ENCODE results near the gene L3MBTL3. TPM values are rescaled to one million over a fixed set of nuclear protein-coding genes. Genes with fewer than 3 reads are reported as not detected.
A peak's percentile ranks its signal among the peaks of the same experiment; 100 is the strongest.

The L3MBTL3 gene
- total RNA-seq, 2 donors from 2014 or later = 36.6 to 45.2 TPM

GRCh38 chr6:130035211-130035610 is 16.8 kb downstream of the L3MBTL3 start:
- peak overlapping the region; percentile 79 for H3K27ac Mint-ChIP-seq
- peaks cover 35% of the 10 kb centered on the region for H3K4me1 Mint-ChIP-seq
- H3K36me3 Mint-ChIP-seq (ENCODE audit: low read depth) = peaks cover 2% of the 10 kb centered on the region
- peak overlapping the region; percentile 64 for H3K4me3 Mint-ChIP-seq
- H3K9me3 ChIP-seq (ENCODE audit: control insufficient read depth, low read length, poor library complexity, severe bottlenecking) = no peaks in the 10 kb centered on the region
- no peaks in the 10 kb centered on the region for H3K27me3 Mint-ChIP-seq
- ATAC-seq = no peak
- no peak for DNase-seq

DNA sequence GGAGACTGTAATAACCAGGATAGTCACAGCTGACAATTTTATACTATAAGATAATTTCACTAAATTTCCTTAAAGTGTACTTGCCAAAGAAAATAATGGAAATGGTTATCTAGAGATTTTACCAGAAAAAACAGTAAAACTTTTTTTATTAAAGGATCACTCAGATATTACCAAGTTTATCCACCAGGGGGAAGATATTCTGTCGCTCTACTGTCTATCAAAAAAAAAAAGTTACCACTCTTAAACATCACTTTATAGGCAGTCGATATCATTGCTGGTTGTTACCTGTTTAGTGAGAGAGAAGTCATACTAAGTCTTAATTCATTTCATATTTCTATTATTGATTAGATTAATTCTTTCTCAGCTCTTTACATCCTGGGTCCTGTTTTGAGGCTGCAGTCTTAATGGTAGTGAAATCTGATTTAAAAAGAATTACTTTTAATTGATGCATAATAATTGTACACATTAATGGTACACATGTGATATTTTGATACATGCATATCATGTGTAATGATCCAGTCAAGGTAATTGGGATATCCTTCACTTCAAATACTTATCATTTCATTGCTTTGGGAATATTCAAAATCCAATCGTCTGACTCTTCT is 18.9 kb downstream of the L3MBTL3 start:
- H3K4me1 Mint-ChIP-seq = peaks cover 45% of the 10 kb centered on the region
- peak; percentile 70 for ATAC-seq
- H3K9me3 ChIP-seq (ENCODE audit: control insufficient read depth, low read length, poor library complexity, severe bottlenecking) = no peaks in the 10 kb centered on the region
- no peak for DNase-seq
- no peak overlapping the region for H3K4me3 Mint-ChIP-seq
- H3K27me3 Mint-ChIP-seq = no peaks in the 10 kb centered on the region
- peaks cover 2% of the 10 kb centered on the region for H3K36me3 Mint-ChIP-seq (ENCODE audit: low read depth)
- no peak overlapping the region for H3K27ac Mint-ChIP-seq

DNA sequence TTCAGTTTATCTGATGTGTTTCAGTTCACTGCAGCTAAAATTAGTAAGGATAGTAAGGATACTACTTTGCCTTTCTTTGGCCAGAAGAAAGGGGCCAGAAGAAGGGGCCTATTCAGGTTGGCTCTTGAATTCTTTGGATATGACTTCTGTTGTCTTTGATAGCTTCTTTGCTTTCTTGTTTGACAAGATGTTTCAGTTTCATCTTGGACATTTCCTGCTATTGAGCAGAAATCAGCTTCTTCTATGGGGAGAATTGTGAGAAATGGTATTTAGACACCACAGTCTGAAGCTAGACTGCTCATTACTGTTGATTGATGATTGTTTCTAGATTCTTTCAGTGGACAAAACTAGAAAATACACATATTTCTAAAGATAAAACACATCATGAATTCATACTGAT is 23.2 kb downstream of the L3MBTL3 start:
- Mint-ChIP-seq H3K4me1 (peaks cover 28% of the 10 kb centered on the region), H3K27me3 (no peaks in the 10 kb centered on the region), H3K36me3 (ENCODE audit: low read depth) (peaks cover 8% of the 10 kb centered on the region), H3K27ac (no peak overlapping the region), H3K4me3 (no peak overlapping the region)
- DNase-seq (no peak), ATAC-seq (no peak)
- no peaks in the 10 kb centered on the region for H3K9me3 ChIP-seq (ENCODE audit: control insufficient read depth, low read length, poor library complexity, severe bottlenecking)

DNA sequence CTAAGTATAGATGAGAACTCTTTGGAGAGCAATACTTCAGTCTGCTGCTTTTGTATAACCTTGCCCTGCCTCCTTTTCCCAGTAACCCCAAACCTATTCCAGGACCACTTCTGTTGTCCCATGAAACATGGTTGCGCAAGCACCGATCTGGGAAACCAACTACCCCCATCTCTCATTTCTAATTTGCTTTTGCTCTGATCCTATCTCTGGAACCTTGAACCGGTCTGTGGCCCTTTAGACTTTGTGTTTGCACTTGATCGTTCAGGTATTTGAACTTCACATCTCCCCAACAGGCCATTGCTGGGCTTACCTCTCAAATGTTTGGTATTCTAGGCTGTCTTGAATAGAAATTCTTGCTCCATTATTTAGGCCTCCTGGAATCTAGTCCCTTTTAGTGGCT is 25.0 kb downstream of the L3MBTL3 start:
- ATAC-seq (no peak), DNase-seq (no peak)
- no peaks in the 10 kb centered on the region for H3K9me3 ChIP-seq (ENCODE audit: control insufficient read depth, low read length, poor library complexity, severe bottlenecking)
- Mint-ChIP-seq H3K36me3 (ENCODE audit: low read depth) (peaks cover 7% of the 10 kb centered on the region), H3K4me1 (peaks cover 25% of the 10 kb centered on the region), H3K27me3 (no peaks in the 10 kb centered on the region), H3K4me3 (no peak overlapping the region), H3K27ac (no peak overlapping the region)

DNA sequence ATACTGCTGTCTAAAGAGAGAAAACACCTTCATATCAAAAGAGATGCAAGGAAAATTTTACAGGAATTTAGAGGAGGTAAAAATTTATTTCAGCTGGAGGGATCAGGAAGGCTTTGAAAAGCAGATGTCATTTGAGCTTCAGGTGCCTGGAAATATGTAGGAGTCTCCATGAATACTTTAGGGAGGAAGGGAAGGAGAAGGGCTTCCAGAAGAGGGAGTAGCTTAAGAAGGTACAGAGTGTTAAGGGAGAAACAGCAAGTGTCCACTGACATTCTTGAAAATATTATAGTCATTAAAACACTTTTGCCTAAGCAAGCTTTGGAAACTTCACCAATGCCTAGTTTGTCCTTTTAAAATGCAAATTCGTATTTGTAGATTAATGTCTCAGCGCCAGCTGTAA is 27.2 kb downstream of the L3MBTL3 start:
- no peaks in the 10 kb centered on the region for H3K27me3 Mint-ChIP-seq
- H3K4me3 Mint-ChIP-seq = no peak overlapping the region
- DNase-seq = no peak
- no peaks in the 10 kb centered on the region for H3K9me3 ChIP-seq (ENCODE audit: control insufficient read depth, low read length, poor library complexity, severe bottlenecking)
- no peak for ATAC-seq
- peak overlapping the region; percentile 78 for H3K27ac Mint-ChIP-seq
- peaks cover 17% of the 10 kb centered on the region for H3K36me3 Mint-ChIP-seq (ENCODE audit: low read depth)
- peaks cover 30% of the 10 kb centered on the region for H3K4me1 Mint-ChIP-seq

DNA sequence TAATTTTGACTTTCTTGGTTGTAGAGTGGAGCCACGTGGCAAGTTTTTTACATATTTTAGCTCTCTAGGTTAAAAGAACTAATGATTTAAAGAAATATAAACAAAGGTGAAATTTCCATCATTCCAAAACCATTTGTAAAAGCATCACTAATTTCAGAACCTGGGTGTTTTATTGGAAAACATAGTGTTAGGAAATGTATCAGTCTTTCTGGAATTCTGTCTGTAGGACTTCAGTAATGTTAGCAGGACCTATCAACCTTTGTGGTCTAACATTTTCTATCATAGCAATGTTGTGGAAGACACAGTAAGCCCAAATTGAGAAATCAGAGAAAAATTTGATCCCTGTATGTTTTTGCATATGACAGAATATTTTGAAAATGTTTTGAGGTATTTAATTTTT is 28.3 kb downstream of the L3MBTL3 start:
- Mint-ChIP-seq H3K36me3 (ENCODE audit: low read depth) (peaks cover 17% of the 10 kb centered on the region), H3K27ac (no peak overlapping the region), H3K4me3 (no peak overlapping the region), H3K27me3 (no peaks in the 10 kb centered on the region), H3K4me1 (peaks cover 22% of the 10 kb centered on the region)
- no peaks in the 10 kb centered on the region for H3K9me3 ChIP-seq (ENCODE audit: control insufficient read depth, low read length, poor library complexity, severe bottlenecking)
- DNase-seq (no peak), ATAC-seq (no peak)

DNA sequence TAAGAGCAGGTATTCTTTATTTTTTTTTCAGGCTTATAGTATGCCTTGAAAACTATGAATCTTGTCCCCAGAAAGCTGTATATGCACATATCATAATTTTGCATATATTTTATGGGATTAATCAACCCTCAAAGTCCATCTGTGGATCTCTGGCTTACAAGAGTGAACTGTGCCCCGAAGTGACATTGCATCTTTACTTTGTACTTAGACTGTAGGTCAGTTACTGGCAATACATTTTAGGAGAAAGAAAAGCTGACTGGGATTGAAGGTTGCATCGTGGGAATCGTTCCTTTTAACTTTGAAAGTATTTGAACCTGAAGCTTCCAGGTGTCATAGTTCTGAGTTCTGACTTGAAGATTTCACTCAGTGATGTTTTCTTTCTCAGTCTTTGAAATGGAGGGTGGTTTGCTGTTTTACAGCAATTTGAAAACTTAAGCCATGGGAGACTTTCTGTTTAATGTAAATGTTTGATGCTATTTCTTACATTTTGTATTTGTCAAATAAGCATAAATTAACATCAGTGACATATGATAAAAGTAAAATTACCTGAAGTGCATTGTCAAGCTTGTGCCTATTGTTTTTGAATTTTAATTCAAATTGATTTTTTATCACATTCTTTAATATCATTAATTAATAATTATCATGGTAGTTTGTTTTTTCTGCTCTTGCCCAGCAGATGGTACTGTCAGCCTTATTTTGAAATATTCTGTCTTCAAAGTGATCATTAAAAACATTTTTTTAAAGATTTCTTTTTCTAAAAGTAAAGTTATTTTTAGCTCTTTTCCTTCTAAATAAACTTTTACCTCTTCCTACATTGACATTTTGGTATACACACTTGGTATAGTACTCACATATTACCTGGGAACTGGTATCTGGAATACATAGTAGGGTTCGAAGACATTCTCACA is 29.0 kb downstream of the L3MBTL3 start:
- Mint-ChIP-seq H3K36me3 (ENCODE audit: low read depth) (peaks cover 17% of the 10 kb centered on the region), H3K27me3 (no peaks in the 10 kb centered on the region), H3K4me1 (peaks cover 22% of the 10 kb centered on the region), H3K27ac (no peak overlapping the region), H3K4me3 (no peak overlapping the region)
- DNase-seq = no peak
- ATAC-seq = no peak
- no peaks in the 10 kb centered on the region for H3K9me3 ChIP-seq (ENCODE audit: control insufficient read depth, low read length, poor library complexity, severe bottlenecking)

- H3K4me1 Mint-ChIP-seq = peaks cover 35% of the 10 kb centered on the region
- H3K36me3 Mint-ChIP-seq (ENCODE audit: low read depth) = peaks cover 27% of the 10 kb centered on the region
- no peak overlapping the region for H3K4me3 Mint-ChIP-seq
- DNase-seq (no peak), ATAC-seq (no peak)
- no peak overlapping the region for H3K27ac Mint-ChIP-seq
- H3K27me3 Mint-ChIP-seq = no peaks in the 10 kb centered on the region
- H3K9me3 ChIP-seq (ENCODE audit: control insufficient read depth, low read length, poor library complexity, severe bottlenecking) = no peaks in the 10 kb centered on the region
Observed at GRCh38 chr6:130050230-130050629, 31.8 kb downstream of the L3MBTL3 start.

GRCh38 chr6:130054725-130055124 is 36.3 kb downstream of the L3MBTL3 start:
- DNase-seq = no peak
- ATAC-seq = no peak
- H3K36me3 Mint-ChIP-seq (ENCODE audit: low read depth) = peaks cover 38% of the 10 kb centered on the region
- peaks cover 44% of the 10 kb centered on the region for H3K4me1 Mint-ChIP-seq
- H3K27me3 Mint-ChIP-seq = no peaks in the 10 kb centered on the region
- no peaks in the 10 kb centered on the region for H3K9me3 ChIP-seq (ENCODE audit: control insufficient read depth, low read length, poor library complexity, severe bottlenecking)
- peak overlapping the region; percentile 83 for H3K27ac Mint-ChIP-seq
- H3K4me3 Mint-ChIP-seq = no peak overlapping the region

DNA sequence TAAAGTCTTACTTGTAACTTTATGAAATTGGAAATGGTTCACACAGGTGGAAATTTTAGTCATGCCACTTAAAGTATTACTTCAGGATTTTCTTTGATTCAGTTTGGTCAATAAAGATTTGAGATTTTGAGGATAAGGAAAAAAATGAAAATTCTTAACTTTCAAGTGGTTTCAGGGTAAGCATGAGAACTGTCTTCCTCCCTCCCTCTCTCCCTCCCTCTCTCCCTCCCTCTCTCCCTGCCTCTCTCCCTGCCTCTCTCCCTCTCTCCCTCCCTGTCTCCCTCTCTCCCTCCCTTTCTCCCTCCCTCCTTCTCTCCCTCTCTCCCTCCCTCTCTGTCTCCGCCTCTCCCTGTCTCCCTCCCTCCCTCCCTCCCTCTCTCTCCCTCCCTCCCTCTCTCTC is 36.9 kb downstream of the L3MBTL3 start:
- Mint-ChIP-seq H3K27ac (peak overlapping the region; percentile 83), H3K36me3 (ENCODE audit: low read depth) (peaks cover 32% of the 10 kb centered on the region), H3K4me1 (peaks cover 39% of the 10 kb centered on the region), H3K4me3 (no peak overlapping the region), H3K27me3 (no peaks in the 10 kb centered on the region)
- ATAC-seq = no peak
- no peaks in the 10 kb centered on the region for H3K9me3 ChIP-seq (ENCODE audit: control insufficient read depth, low read length, poor library complexity, severe bottlenecking)
- DNase-seq = no peak

DNA sequence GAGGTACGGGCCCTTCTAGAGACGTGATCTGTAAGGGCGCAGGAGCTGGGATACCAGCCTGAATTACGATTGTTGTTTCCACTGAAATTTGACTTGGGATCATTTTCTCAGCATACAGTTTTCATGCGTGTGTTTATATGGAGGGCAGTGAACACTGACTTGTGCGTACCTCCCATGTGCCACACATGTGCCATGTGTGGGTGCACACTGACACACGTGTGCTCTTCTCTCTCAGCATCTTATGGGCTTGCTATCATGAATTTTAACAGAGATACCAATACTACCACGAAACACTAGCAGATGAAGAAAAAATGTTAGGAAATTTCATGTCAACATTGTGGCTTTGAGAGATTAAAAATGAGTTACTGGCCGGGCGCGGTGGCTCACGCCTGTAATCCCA is 39.1 kb downstream of the L3MBTL3 start:
- DNase-seq (no peak), ATAC-seq (no peak)
- no peaks in the 10 kb centered on the region for H3K27me3 Mint-ChIP-seq
- no peaks in the 10 kb centered on the region for H3K9me3 ChIP-seq (ENCODE audit: control insufficient read depth, low read length, poor library complexity, severe bottlenecking)
- H3K36me3 Mint-ChIP-seq (ENCODE audit: low read depth) = peaks cover 34% of the 10 kb centered on the region
- peak overlapping the region; percentile 75 for H3K27ac Mint-ChIP-seq
- H3K4me1 Mint-ChIP-seq = peaks cover 37% of the 10 kb centered on the region
- no peak overlapping the region for H3K4me3 Mint-ChIP-seq

DNA sequence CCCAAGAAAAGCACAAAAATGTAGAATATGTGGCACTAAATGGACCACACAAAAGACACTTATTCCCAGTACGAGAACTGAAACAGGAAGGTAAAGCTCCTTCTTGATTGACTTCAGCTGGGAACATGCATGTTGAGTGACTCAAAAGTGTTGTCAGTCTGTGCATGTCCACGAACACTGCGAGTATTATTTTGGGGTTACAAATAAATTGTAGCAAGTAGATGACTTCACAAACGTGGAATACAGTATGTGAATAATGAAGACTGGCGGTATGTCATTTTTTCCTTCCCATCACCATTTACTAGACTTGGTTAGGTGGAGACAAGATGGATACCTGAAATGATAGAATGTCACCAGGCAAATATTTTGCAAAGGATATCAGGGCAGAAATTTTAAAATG is 45.4 kb downstream of the L3MBTL3 start:
- no peak for ATAC-seq

DNA sequence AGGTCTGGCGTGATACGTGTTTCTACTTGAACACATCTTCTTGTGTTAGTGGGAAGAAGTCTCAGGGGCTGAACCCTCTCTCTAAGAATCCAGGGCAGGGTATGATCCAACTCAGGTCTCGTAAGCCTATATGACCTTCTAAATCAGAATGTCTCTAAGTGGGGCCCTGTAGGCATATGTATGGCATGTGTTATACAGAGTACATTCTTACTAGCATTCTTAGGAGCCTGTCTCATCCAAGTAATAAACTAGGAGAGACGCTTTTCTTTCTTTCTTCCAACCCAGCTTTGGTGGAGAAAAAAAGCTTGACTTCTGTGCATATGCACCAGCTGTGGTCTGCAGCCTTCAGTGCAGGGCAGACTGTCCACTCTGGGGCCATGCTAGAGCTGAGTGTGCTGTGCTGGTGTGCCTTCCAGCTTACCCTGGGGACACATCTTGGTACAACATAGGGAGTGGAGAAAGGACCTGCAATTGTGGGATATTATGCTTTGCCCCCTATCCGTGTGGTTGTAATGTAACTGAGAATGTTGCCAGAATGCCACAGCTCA is 47.3 kb downstream of the L3MBTL3 start:
- H3K36me3 Mint-ChIP-seq (ENCODE audit: low read depth) = peaks cover 16% of the 10 kb centered on the region
- H3K4me3 Mint-ChIP-seq = no peak overlapping the region
- H3K27me3 Mint-ChIP-seq = no peaks in the 10 kb centered on the region
- no peak overlapping the region for H3K27ac Mint-ChIP-seq
- H3K9me3 ChIP-seq (ENCODE audit: control insufficient read depth, low read length, poor library complexity, severe bottlenecking) = no peaks in the 10 kb centered on the region
- ATAC-seq (no peak), DNase-seq (no peak)
- H3K4me1 Mint-ChIP-seq = peaks cover 29% of the 10 kb centered on the region

More for the DNA sequence above, 45.4 kb downstream of the L3MBTL3 start:
- DNase-seq = no peak
- H3K4me3 Mint-ChIP-seq = no peak overlapping the region
- peak overlapping the region; percentile 82 for H3K27ac Mint-ChIP-seq
- H3K27me3 Mint-ChIP-seq = no peaks in the 10 kb centered on the region
- peaks cover 19% of the 10 kb centered on the region for H3K36me3 Mint-ChIP-seq (ENCODE audit: low read depth)
- peaks cover 17% of the 10 kb centered on the region for H3K4me1 Mint-ChIP-seq
- no peaks in the 10 kb centered on the region for H3K9me3 ChIP-seq (ENCODE audit: control insufficient read depth, low read length, poor library complexity, severe bottlenecking)

Measured in T-helper 17 cell (primary cell).